ENCODE results near the gene NGRN.

Gene NGRN

GRCh38 chr15:90239371-90239770, 26.1 kb upstream of the NGRN start:
- no peak overlapping the region for H3K4me3 ChIP-seq (ENCODE audit: low read depth, low read length)
- TF ChIP-seq, protein P1, sequence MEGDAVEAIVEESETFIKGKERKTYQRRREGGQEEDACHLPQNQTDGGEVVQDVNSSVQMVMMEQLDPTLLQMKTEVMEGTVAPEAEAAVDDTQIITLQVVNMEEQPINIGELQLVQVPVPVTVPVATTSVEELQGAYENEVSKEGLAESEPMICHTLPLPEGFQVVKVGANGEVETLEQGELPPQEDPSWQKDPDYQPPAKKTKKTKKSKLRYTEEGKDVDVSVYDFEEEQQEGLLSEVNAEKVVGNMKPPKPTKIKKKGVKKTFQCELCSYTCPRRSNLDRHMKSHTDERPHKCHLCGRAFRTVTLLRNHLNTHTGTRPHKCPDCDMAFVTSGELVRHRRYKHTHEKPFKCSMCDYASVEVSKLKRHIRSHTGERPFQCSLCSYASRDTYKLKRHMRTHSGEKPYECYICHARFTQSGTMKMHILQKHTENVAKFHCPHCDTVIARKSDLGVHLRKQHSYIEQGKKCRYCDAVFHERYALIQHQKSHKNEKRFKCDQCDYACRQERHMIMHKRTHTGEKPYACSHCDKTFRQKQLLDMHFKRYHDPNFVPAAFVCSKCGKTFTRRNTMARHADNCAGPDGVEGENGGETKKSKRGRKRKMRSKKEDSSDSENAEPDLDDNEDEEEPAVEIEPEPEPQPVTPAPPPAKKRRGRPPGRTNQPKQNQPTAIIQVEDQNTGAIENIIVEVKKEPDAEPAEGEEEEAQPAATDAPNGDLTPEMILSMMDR (IDR thresholded peaks at IDR 0.05; ENCODE audit: borderline replicate concordance, insufficient read depth, low read depth, low read length), result no peak

GRCh38 chr15:90240856-90241255, 24.6 kb upstream of the NGRN start:
- no peak overlapping the region for H3K4me3 ChIP-seq (ENCODE audit: low read depth, low read length)
- TF ChIP-seq, protein P1 (IDR thresholded peaks at IDR 0.05; ENCODE audit: borderline replicate concordance, insufficient read depth, low read depth, low read length), result no peak

DNA sequence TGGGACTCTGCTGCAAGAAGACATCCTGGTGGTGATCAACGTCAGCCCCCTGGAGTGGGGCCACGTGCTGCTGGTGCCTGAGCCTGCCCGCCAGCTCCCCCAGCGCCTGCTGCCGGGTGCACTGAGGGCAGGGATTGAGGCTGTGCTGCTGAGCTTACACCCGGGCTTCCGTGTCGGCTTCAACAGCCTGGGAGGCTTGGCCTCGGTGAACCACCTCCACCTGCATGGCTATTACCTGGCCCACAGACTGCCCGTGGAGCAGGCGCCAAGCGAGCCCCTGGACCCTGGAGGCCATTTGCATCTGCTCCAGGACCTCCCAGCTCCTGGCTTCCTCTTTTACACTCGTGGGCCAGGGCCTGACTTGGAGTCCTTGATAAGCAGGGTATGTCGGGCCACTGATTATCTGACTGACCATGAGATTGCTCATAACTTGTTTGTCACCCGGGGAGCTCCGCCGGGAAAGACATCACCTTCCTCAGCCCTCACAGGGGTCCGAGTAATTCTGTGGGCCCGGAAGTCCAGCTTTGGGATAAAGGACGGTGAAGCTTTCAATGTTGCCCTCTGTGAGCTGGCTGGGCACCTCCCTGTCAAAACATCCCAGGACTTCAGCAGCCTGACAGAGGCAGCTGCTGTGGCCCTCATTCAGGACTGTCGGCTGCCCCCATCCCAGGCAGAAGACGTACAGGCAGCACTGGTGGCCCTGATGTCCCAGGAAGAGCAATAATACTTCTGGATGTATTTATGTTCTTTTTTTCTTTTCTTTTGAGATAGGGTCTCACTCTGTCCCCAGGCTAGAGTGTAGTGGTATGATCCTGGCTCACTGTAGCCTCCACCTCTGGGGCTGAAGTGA, 23.9 kb upstream of the NGRN start:
- TF ChIP-seq, protein P1 (IDR thresholded peaks at IDR 0.05; ENCODE audit: borderline replicate concordance, insufficient read depth, low read depth, low read length), result no peak
- H3K4me3 ChIP-seq (ENCODE audit: low read depth, low read length), result no peak overlapping the region

- H3K4me3 ChIP-seq (ENCODE audit: low read depth, low read length), result no peak overlapping the region
These were observed 21.4 kb upstream of the NGRN start for GRCh38 chr15:90243943-90244639.

DNA sequence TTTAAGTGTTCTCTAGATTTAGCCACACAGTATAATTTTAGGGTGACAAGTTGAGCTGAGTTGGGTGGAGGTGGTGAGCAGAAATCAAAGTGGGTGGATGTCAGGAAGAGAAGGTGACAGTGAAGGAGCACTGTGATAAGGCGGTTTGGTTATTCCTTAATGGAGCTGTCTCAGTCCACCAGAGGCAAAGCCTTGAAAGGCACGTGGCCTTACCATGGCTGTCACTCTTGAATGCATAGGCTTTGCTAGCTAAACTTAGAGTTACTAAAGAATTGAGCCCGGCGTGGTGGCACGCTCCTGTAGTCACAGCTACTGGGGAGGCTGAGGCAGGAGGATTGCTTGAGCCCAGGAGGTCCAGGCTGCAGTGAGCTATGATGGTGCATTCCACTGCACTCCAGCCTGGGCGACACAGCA, 16.7 kb upstream of the NGRN start:
- TF ChIP-seq, protein P1 (IDR thresholded peaks at IDR 0.05; ENCODE audit: borderline replicate concordance, insufficient read depth, low read depth, low read length), result no peak
- no peak overlapping the region for H3K4me3 ChIP-seq (ENCODE audit: low read depth, low read length)

More at GRCh38 chr15:90243943-90244639, 21.4 kb upstream of the NGRN start:
- TF ChIP-seq, protein P1 (IDR thresholded peaks at IDR 0.05; ENCODE audit: borderline replicate concordance, insufficient read depth, low read depth, low read length), result no peak

DNA sequence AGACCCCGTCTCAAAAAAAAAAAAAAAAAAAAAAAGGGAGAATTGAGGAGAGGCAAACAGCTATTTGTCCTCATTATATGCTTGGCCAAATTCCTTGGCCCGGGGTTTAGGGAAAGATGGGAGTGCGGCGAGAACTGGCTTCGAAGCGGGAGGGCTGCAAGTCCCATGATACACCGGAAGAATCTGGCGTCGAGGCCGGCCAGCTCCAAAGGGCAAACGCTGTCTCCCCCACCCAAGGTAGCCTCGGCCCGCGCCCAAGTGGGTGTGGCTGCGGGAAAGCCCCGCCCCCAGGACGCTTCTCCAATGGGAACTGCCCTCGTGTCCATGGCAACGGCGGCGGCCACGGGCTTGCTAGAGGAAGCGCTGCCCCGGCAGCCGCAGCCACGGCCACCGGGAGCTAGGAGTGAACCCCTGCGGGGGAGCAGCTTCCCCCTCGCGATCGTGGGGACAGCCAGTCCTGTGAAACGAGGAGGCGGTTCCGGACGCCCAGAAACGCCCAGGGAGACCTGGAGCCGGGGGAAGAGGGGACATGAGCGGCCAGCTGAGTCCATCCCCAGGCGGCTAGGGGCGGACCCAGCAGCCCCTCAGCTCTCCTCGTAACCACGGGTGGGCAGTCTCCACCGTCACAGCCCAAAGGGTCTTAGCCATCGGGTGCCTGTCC, 16.1 kb upstream of the NGRN start, which contains the start of gene TTLL13:
TTLL13 (plus strand) TSS at position 354 of the 661 bp plus-strand sequence. CDS start 1,075 bp downstream, outside the sequence.
- TF ChIP-seq, protein P1 (IDR thresholded peaks at IDR 0.05; ENCODE audit: borderline replicate concordance, insufficient read depth, low read depth, low read length), result no peak
- H3K4me3 ChIP-seq (ENCODE audit: low read depth, low read length), result peak within 1 kb of the TSS; percentile 38
